Hepatocyte (in vitro differentiated cells): Measurements from ENCODE around the gene RGS6.

ENCODE experiments used
- EZH2 ChIP-seq: fragments of 200-600 bp; sonication (generic); IDR thresholded peaks from 2 replicates; pipeline ENCODE4 v1.6.1; 2016; ENCODE audit warnings: antibody characterized with exemption, mild to moderate bottlenecking, borderline replicate concordance
- EZH2phosphoT487 ChIP-seq: fragments of 200-600 bp; sonication (generic); IDR thresholded peaks from one replicate; pipeline ENCODE4 v1.6.1; 2018; ENCODE audit warnings: antibody characterized with exemption, mild to moderate bottlenecking, low read depth, moderate library complexity; ENCODE audit not compliant: unreplicated experiment, severe bottlenecking
- TF ChIP-seq, protein P1 (sequence below): fragments of 200-600 bp; sonication (generic); IDR thresholded peaks from 2 replicates; pipeline ENCODE4 v1.5.1; 2016; ENCODE audit warnings: antibody characterized with exemption, mild to moderate bottlenecking; ENCODE audit not compliant: poor library complexity

DNA sequence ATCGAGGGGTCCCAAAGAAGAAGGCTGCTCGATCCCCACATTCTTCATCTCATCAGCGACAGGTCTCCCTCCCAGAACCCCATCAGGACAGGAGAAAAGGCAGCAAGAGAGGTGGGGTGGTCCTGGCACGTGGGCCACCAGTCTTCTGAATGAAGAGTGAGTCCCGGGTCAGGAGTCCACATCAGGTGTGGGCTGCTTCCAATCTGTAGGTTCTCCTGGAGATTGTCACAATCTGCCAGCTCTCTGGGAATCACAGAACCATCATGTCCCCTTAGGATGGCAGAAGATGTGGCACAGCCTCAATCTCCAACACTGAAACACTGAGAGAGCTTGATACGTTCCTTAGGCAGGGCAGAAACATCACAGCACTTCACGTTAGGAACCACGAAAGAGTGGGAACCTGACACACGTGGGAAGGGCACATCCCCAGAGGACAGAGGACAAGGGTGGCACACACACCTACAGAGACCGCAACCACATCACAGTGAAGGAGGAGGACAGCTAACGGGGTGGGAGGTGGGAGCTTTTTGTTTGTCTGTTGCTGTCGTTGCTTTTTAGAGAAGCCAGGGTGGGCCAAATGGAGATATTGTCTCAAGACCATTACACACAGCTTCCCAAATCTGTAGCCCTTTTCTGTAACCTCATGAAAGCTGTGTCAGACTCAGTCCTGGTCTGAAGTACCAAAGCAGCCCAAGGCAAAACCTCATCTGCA lies 677.1 kb downstream of the RGS6 start:
- TF ChIP-seq EZH2: no peak
- TF ChIP-seq, protein P1, sequence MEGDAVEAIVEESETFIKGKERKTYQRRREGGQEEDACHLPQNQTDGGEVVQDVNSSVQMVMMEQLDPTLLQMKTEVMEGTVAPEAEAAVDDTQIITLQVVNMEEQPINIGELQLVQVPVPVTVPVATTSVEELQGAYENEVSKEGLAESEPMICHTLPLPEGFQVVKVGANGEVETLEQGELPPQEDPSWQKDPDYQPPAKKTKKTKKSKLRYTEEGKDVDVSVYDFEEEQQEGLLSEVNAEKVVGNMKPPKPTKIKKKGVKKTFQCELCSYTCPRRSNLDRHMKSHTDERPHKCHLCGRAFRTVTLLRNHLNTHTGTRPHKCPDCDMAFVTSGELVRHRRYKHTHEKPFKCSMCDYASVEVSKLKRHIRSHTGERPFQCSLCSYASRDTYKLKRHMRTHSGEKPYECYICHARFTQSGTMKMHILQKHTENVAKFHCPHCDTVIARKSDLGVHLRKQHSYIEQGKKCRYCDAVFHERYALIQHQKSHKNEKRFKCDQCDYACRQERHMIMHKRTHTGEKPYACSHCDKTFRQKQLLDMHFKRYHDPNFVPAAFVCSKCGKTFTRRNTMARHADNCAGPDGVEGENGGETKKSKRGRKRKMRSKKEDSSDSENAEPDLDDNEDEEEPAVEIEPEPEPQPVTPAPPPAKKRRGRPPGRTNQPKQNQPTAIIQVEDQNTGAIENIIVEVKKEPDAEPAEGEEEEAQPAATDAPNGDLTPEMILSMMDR: no peak
- TF ChIP-seq EZH2phosphoT487: no peak
